Tibial nerve (tissue), 4 donors: ENCODE measurements around the gene PIP5KL1.

Experiments used
- EP300 ChIP-seq, 2 donors: sonication (generic); formaldehyde crosslinking; IDR thresholded peaks; one replicate each; pipeline ENCODE4 v1.6.1; 2017; ENCODE audit warnings: antibody characterized with exemption in 2 of 2, mild to moderate bottlenecking in 1 of 2
- TF ChIP-seq, protein P1 (sequence below), 5 experiments: fragments of 200-600 bp in 3 of 5; fragments of 450-650 bp in 2 of 5; sonication (generic) in 3 of 5; IDR thresholded peaks; one replicate each; pipeline ENCODE4 v1.5.1; 2016 to 2019; ENCODE audit warnings: antibody characterized with exemption in 5 of 5, mild to moderate bottlenecking in 3 of 5, moderate library complexity in 2 of 5

DNA sequence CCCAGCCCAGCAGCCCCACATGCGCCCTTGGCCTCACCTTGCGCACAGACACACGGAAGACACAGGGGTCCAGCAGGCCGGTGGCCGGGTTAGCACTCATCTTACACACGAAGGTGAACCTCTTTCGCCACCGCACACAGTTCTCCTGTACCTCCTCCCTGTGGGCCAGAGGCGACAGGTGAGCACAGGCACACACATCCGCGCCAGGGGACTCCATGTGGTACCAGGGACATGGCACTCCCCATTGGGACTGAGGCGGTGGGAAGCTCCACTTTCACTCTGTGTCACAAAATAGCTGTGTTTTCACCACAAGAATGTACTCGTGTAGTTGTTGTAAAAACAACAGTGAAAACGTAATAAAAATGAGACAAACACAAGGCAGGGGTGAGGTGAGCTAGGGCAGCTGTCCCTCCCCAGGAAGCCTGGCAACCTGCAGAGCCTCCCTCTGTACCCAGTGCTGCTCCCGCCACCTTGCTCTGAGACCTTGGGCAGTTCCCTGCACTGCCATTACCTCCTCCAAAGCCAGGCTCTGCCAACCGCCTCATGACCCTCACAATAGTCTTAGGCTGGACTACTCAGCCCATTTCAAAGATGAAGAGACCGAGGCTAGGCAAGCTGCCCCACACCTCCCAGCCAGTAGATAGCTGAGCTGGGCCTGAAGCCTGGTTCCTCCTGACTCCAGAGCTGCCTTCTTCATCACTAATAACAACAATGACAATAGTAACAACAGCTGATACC is 23.4 kb upstream of the PIP5KL1 start:
- TF ChIP-seq, protein P1, sequence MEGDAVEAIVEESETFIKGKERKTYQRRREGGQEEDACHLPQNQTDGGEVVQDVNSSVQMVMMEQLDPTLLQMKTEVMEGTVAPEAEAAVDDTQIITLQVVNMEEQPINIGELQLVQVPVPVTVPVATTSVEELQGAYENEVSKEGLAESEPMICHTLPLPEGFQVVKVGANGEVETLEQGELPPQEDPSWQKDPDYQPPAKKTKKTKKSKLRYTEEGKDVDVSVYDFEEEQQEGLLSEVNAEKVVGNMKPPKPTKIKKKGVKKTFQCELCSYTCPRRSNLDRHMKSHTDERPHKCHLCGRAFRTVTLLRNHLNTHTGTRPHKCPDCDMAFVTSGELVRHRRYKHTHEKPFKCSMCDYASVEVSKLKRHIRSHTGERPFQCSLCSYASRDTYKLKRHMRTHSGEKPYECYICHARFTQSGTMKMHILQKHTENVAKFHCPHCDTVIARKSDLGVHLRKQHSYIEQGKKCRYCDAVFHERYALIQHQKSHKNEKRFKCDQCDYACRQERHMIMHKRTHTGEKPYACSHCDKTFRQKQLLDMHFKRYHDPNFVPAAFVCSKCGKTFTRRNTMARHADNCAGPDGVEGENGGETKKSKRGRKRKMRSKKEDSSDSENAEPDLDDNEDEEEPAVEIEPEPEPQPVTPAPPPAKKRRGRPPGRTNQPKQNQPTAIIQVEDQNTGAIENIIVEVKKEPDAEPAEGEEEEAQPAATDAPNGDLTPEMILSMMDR (IDR thresholded peaks at IDR 0.05), result no peak
- no peak for TF ChIP-seq EP300 (IDR thresholded peaks at IDR 0.05)
